Islet precursor cell (in vitro differentiated cells): Measurements from ENCODE around the gene TMEM63A.

ENCODE experiments used
- DNase-seq: peaks from one replicate; pipeline ENCODE4 v3.0.0-alpha.2; 2018

Gene TMEM63A

DNA sequence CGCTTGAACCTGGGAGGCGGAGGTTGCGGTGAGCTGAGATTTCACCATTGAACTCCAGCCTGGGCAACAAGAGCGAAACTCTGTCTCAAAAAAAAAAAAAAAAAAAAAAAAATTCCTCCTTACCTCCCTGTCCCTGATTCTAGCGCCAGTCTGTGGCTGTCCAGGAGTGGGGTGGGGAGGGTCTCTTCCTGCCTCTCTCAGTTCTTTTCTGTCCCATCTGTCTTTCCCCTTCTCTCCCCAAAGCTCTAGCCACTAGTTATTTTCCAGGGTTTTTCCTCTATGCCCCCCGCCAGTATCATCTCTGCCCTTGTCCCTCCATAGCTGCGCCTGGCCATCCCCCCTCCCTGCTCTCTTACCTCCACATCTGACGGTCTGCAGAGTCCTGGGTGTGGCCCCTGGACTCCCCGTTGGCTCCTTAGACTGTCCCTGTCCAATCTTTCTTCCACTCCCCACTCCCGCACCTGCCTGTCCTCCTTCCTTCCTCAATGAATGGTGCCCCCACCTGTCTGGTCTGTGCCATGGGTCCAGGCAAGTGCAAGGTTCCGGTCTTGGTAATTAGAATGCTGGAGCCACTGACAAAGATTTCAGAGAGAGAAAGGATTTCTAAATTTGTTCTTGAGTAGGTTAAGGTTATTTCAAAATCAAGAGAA is 1.6 kb upstream of the TMEM63A start:
- DNase-seq, result peak; percentile 44

DNA sequence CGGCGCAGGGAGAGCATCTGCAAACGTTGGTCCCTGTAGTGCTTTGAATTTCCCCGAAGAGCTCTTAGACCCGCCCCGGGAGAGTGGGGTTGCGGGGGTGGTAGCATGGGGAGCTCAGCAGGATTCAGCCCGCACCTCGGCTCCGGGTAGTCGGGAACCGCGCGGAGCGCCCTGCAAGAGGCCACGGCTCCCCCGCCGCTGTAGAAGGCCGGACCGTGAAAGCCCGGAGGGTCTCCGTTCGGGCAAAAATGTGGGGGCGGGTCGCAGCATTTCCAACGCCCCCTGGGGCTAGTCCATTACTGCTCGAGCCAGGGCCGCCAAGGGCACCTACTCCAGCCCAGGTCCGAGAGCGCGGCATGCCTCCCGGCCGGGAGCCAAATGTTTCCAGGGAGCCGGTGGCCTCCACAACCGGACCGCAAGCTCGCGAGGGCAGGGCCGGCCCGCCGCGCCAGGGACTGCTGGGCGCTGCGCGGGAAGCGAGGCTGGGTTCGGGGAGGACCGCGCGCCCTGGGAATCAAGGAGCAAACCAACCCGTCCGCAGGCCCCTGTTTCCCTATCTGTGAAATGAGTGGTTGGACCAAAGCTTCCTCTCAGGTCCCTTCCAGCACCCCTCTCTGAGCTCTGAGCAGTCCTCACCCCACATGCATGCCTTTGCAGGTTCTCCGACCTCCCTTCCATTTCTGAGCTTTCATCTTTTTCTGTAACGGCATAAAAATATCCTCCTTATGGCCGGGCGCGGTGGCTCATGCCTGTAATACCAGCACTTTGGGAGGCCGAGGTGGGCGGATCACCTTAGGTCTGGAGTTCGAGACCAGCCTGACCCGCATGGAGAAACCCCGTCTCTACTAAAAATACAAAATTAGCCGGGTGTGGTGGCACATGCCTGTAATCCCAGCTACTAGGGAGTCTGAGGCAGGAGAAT is 775 bp upstream of the TMEM63A start:
- DNase-seq, result peak; percentile 77

DNA sequence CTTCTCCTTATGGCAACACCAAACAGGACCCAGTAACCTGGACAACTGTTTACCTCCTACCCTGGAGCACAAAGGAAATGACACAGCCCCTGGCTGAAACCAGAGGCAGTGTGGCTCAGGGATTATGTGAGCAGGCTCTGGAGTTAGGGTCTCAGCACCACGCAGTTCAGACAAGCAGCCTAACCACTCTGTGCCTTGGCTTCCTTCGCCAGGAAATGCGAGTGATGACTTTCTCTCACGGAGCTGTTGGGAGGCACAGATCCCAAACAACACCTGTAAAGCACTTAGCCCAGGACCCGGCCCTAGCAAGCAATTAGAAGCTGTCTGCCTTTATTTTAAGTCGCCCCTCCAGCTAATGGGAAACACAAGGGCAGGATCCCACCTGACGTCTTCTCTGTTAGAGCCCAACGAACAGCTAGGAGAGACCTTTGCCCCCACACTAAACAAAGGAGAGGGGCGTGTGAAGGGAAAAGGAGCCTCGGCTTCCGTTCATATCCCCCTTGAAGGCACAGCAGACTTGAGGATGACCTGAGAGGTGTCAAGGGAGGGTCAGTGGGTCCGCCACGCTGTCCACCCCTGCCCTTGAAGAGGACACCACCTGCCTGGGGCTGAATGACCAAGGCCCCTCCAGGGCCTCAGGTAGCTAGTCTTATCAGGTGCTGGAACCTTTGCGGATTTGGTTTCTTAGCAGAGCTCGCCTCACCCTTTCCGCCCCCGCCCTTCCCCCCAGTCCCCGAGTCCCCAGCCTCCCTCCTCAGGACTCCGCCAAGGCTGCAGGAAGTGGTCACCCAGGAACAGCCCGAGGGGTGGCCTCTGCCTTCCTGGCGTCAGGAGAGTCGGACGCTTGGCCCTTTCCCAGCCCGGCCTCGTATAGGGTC is 860 bp downstream of the TMEM63A start:
- DNase-seq, result peak; percentile 86

DNA sequence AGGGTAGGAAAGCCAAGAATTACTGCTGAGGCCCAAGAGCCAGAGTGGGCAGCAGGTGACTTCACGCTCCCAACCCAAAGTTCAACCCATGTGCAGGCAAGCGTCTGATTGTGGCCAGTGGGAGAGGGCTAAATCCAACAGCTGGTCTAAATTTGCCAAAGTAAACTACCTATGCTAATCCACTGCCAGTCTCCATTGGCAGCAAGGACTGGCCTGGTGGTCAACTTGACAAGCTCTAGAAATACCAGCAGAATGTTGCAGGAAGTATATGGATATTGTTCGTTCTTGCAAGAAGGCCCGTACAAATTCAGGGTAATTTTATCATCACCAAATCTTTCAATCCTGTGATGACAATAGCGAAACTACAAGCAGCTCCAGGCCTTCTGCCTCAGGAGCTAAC is 1.5 kb downstream of the TMEM63A start:
- peak; percentile 37 for DNase-seq

DNA sequence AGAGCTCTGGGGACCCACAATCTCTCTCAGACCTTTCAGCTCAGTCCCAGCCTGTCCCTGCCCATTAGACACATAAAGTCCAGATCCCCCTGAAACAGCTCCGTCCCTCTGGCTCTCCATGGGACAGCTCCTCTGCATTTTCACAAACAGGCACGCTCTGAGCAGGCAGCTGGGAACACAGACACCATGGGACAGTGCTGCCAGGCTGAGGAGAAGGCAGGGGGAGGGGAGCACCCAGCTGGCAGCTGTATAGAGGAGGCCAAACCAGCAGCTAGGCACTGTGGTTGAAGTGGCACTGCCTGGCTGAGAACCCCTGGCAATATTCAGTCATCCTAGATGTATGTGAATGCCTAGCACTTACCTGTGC is 2.0 kb downstream of the TMEM63A start:
- DNase-seq, result peak; percentile 52

DNA sequence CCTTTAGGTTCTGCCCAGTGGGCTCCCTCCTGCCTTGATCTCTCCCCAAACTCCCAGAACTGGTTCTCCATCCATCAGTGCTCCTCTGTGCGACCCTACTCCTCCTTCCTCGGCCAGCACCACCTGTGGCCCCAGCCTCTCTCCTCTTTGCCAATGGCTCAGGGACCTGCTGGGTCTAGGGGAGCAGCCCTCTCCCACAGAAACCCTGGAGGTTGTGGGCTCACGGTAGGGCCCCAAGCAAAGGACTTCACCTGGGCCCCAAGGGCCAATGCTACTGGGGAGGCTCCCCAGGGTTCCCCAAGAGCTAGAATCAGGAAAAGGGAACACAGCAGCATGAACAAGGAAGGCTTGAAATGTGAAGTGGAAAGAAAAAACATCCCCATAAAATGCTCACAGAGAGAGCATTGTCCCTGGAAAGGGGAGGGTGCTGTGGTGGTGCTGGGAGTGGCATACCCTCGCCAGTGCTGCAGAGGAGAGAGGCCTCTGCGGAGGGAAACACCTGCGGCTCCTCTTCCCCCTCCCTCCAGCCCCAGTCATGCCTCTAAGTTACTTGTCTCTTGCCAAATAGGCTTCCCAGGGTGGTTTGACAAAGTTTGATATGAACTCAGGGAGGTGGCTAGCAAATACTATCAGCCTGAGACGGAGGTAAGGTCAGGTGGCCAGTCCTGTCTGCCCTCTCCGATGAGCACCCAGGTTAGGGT is 2.5 kb downstream of the TMEM63A start:
- peak; percentile 55 for DNase-seq

- DNase-seq, result no peak
Observed at GRCh38 chr1:225878282-225878681, 3.9 kb downstream of the TMEM63A start.

GRCh38 chr1:225877580-225877979 is 4.6 kb downstream of the TMEM63A start:
- peak; percentile 88 for DNase-seq

- no peak for DNase-seq
Observed at GRCh38 chr1:225876900-225877510, 5.2 kb downstream of the TMEM63A start.

GRCh38 chr1:225875044-225875815 is 7.0 kb downstream of the TMEM63A start:
- peak; percentile 93 for DNase-seq

- no peak for DNase-seq
Observed at GRCh38 chr1:225874431-225874830, 7.7 kb downstream of the TMEM63A start.

DNA sequence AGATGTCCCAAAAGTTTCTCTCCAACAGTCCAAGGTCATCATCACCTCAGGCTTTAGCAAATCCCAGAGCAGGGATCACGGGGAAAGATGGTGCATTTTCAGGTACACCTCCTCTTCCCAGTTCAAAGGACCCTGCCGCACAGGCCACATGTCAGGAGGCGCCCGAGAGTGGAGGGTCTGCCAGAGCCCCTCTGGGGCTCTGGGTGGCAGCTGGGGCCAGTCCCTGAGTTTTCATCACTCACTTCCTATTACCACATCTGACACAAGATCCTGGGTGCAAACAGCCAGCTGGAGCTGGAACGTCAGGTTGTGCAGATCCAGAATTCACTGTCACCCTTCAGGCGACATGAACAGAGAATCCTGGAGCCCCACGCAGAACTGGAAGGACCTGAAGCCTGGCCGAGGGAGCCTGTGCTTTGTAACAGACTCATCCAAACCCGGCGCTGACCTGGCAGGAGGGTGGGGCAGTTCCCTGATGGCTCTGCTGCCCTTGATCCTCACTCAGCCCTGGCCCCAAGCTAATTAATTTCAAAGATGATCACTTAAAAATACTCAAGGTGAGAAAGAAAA is 8.8 kb downstream of the TMEM63A start:
- no peak for DNase-seq

GRCh38 chr1:225872075-225872430 is 10.1 kb downstream of the TMEM63A start:
- no peak for DNase-seq

GRCh38 chr1:225871359-225872074 is 10.7 kb downstream of the TMEM63A start:
- DNase-seq, result no peak

DNA sequence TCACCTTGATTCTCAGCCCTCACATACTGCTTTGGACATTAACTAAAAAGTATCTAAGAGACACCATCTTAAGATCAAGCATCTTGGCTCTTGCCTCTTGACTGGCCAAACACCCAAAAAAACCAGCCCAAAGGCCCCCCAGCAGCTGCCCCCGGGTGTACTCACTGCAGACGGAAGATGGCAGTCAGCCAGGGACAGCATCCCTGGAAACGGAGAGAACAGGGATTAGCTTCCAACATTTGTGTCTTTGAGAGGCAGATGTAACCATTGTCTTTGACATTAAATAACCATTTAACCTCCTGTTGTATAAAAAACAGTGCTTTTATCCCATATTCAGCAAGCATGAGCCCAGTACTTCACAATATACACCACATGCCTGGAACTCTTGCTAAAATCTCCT is 11.3 kb downstream of the TMEM63A start:
- no peak for DNase-seq

DNA sequence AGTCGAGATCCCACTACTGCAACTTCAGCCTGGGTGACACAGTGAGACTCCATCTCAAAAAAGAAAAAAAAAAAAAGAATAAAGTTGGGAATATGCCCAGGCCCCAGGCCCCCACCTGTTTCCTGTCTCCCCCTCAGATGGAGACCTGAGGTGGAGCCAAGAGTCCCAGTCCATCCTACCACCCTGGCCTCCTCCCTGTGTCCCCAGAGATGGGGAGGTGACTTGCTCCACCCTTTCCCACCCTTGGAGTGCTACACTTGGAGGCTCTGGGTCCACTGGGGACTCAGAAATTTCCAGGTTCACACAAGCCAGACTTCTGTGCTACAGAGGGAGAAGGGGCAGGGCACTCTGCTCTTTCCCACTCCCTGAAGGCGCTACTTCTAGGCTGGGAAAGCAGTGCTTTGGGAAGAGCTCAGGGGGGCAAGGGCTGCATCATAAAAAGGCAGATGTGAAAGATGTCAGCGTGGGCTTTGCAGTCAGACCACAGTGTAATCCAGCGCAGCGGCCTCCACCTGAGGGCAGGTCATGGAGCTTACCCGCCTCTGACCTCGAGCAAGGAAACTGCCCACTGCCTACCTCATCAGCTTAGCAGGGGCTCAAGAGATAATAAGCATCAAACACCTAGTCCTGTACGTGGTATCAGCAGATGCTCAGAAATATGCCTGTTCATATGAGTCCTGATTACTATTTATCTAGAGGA is 13.4 kb downstream of the TMEM63A start:
- DNase-seq, result no peak

GRCh38 chr1:225866981-225867380 is 15.2 kb downstream of the TMEM63A start:
- no peak for DNase-seq

GRCh38 chr1:225866061-225866837 is 15.9 kb downstream of the TMEM63A start:
- no peak for DNase-seq

GRCh38 chr1:225865514-225865913 is 16.7 kb downstream of the TMEM63A start:
- DNase-seq, result no peak
